COLO829 (cell line): ENCODE results near the gene BAHCC1.

Experiments used
- DNase-seq: peaks from one replicate; pipeline ENCODE4 v3.0.0; 2012; ENCODE audit warnings: low spot score

Gene BAHCC1

GRCh38 chr17:81461607-81462500 lies 66.6 kb downstream of the BAHCC1 start:
- no peak for DNase-seq

- DNase-seq = no peak
These were observed 67.4 kb downstream of the BAHCC1 start for GRCh38 chr17:81462506-81463125.

- no peak for DNase-seq
These were observed 68.2 kb downstream of the BAHCC1 start for GRCh38 chr17:81463506-81463905.

GRCh38 chr17:81464586-81464985 lies 69.3 kb downstream of the BAHCC1 start:
- no peak for DNase-seq

- DNase-seq = no peak
These were observed 70.7 kb downstream of the BAHCC1 start for GRCh38 chr17:81465910-81466309.

GRCh38 chr17:81466564-81467472 lies 71.6 kb downstream of the BAHCC1 start:
- no peak for DNase-seq

- peak; percentile 58 for DNase-seq
These were observed 73.0 kb downstream of the BAHCC1 start for GRCh38 chr17:81468111-81468769.

GRCh38 chr17:81468770-81469121 lies 73.5 kb downstream of the BAHCC1 start:
- DNase-seq = no peak

- DNase-seq = no peak
These were observed 74.0 kb downstream of the BAHCC1 start for GRCh38 chr17:81469266-81469665.

GRCh38 chr17:81470270-81470943 lies 75.2 kb downstream of the BAHCC1 start:
- DNase-seq = no peak

- DNase-seq = no peak
These were observed 75.9 kb downstream of the BAHCC1 start for GRCh38 chr17:81470944-81471817.

- peak; percentile 35 for DNase-seq
These were observed 76.7 kb downstream of the BAHCC1 start for GRCh38 chr17:81471818-81472456.

- no peak for DNase-seq
These were observed 77.8 kb downstream of the BAHCC1 start for GRCh38 chr17:81473019-81473418.

GRCh38 chr17:81474958-81475357 lies 79.7 kb downstream of the BAHCC1 start:
- DNase-seq = no peak

- no peak for DNase-seq
These were observed 80.8 kb downstream of the BAHCC1 start for GRCh38 chr17:81476097-81476496.

- DNase-seq = no peak
These were observed 81.4 kb downstream of the BAHCC1 start for GRCh38 chr17:81476635-81477034.

- DNase-seq = no peak
These were observed 81.9 kb downstream of the BAHCC1 start for GRCh38 chr17:81477173-81477572.

- DNase-seq = no peak
These were observed 82.9 kb downstream of the BAHCC1 start for GRCh38 chr17:81478119-81478518.

GRCh38 chr17:81479175-81480071 lies 84.2 kb downstream of the BAHCC1 start:
- no peak for DNase-seq
